OCI-LY7 (cell line): Measurements from ENCODE around the gene RAB3IP.

Experiments
- CTCF ChIP-seq: fragments of 200-600 bp; sonication (generic); conservative IDR thresholded peaks from 2 replicates; pipeline ENCODE4 v1.5.1; 2014; ENCODE audit warnings: mild to moderate bottlenecking, antibody characterized with exemption, low read length, moderate library complexity, mixed read lengths
- EZH2phosphoT487 ChIP-seq: fragments of 200-600 bp; sonication (generic); IDR thresholded peaks from 2 replicates; pipeline ENCODE4 v1.6.1; 2018; ENCODE audit warnings: low read depth, borderline replicate concordance, mild to moderate bottlenecking, mixed run types, antibody characterized with exemption, low read length, moderate library complexity, mixed read lengths

GRCh38 chr12:69851976-69852375 lies 113.3 kb downstream of the RAB3IP start:
- TF ChIP-seq CTCF (no peak), EZH2phosphoT487 (no peak)
